Astrocyte (in vitro differentiated cells and primary cell): ENCODE measurements around the gene GSE1.

Experiments
- EZH2 ChIP-seq: IDR thresholded peaks from 2 replicates; pipeline ENCODE4 v1.6.1; 2012; ENCODE audit warnings: mild to moderate bottlenecking, low read length, inconsistent platforms; ENCODE audit not compliant: insufficient read depth
- TF ChIP-seq, protein P1 (sequence below): IDR thresholded peaks from 2 replicates; pipeline ENCODE4 v1.5.1; 2011; ENCODE audit warnings: low read depth, mild to moderate bottlenecking, inconsistent platforms, low read length, moderate library complexity; ENCODE audit not compliant: insufficient read depth

DNA sequence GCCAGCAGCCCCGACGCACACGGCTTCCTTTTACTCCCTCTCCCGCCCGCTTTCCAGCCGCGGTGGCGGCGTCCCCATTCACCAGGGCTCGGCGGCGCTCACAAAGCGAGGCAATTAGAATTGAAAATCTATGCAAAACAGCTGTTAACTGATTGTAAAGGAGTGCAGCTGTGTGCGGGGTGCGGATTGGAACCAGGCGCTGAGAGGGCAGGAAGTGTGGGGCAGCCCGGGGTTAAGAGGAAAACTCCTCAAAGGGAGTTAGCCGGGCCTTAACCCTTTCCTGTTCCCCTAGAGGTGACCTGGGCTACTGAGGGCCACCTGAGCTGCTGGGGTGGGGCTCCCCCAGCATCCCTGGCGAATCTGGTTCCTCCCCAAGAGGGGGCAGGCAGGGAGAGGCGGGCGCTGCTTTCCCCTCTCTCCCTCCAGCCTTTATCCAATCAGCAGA is 5.8 kb upstream of the GSE1 start:
- TF ChIP-seq, protein P1, sequence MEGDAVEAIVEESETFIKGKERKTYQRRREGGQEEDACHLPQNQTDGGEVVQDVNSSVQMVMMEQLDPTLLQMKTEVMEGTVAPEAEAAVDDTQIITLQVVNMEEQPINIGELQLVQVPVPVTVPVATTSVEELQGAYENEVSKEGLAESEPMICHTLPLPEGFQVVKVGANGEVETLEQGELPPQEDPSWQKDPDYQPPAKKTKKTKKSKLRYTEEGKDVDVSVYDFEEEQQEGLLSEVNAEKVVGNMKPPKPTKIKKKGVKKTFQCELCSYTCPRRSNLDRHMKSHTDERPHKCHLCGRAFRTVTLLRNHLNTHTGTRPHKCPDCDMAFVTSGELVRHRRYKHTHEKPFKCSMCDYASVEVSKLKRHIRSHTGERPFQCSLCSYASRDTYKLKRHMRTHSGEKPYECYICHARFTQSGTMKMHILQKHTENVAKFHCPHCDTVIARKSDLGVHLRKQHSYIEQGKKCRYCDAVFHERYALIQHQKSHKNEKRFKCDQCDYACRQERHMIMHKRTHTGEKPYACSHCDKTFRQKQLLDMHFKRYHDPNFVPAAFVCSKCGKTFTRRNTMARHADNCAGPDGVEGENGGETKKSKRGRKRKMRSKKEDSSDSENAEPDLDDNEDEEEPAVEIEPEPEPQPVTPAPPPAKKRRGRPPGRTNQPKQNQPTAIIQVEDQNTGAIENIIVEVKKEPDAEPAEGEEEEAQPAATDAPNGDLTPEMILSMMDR: peak; percentile 8
- no peak for TF ChIP-seq EZH2
